ENCODE results near the gene RUBCNL.

RUBCNL gene

GRCh38 chr13:46372071-46372470 lies 15.0 kb downstream of the RUBCNL start:
- H3K36me3 ChIP-seq (ENCODE audit: control insufficient read depth, low read length), result peaks cover 97% of the 10 kb centered on the region
- peaks cover 18% of the 10 kb centered on the region for H3F3A ChIP-seq (ENCODE audit: control insufficient read depth, insufficient read depth)
- peak overlapping the region; percentile 95 for H3K27ac ChIP-seq (ENCODE audit: low read depth, low read length)
- H3K4me1 ChIP-seq (ENCODE audit: control insufficient read depth, low read length), result peaks cover 82% of the 10 kb centered on the region
- H3K4me3 ChIP-seq (ENCODE audit: low read length), result peak overlapping the region; percentile 46
- no peaks in the 10 kb centered on the region for H3K9me3 ChIP-seq (ENCODE audit: control insufficient read depth, insufficient read depth, low read length)
- H3K79me2 ChIP-seq (ENCODE audit: control insufficient read depth, low read length), result peaks cover 95% of the 10 kb centered on the region
- no peaks in the 10 kb centered on the region for H3K9me2 ChIP-seq (replicated peaks; ENCODE audit: control insufficient read depth, low read length)
- H3K4me2 ChIP-seq (ENCODE audit: low read length), result peak overlapping the region; percentile 82
- H4K20me1 ChIP-seq (ENCODE audit: control insufficient read depth, insufficient read depth, low read depth, low read length), result no peaks in the 10 kb centered on the region
- TF ChIP-seq CTCF (IDR thresholded peaks at IDR 0.05; ENCODE audit: low read depth, low read length, poor library complexity, severe bottlenecking) (no peak), EZH2phosphoT487 (IDR thresholded peaks at IDR 0.05; ENCODE audit: borderline replicate concordance, low read length) (no peak)
- no peaks in the 10 kb centered on the region for H3K27me3 ChIP-seq (ENCODE audit: control insufficient read depth, low read length)

GRCh38 chr13:46369506-46370277 lies 17.4 kb downstream of the RUBCNL start:
- Histone ChIP-seq H3K4me3 (ENCODE audit: low read length) (peak overlapping the region; percentile 46), H3K9me2 (replicated peaks; ENCODE audit: control insufficient read depth, low read length) (no peaks in the 10 kb centered on the region), H3K9me3 (ENCODE audit: control insufficient read depth, insufficient read depth, low read length) (no peaks in the 10 kb centered on the region), H3K36me3 (ENCODE audit: control insufficient read depth, low read length) (peaks cover 100% of the 10 kb centered on the region), H3K27me3 (ENCODE audit: control insufficient read depth, low read length) (no peaks in the 10 kb centered on the region), H3K27ac (ENCODE audit: low read depth, low read length) (peak overlapping the region; percentile 55), H3K79me2 (ENCODE audit: control insufficient read depth, low read length) (peaks cover 83% of the 10 kb centered on the region), H3K4me1 (ENCODE audit: control insufficient read depth, low read length) (peaks cover 58% of the 10 kb centered on the region), H3K4me2 (ENCODE audit: low read length) (peak overlapping the region; percentile 82), H3F3A (ENCODE audit: control insufficient read depth, insufficient read depth) (no peaks in the 10 kb centered on the region; the same call in 1 of the 2 replicates), H4K20me1 (ENCODE audit: control insufficient read depth, insufficient read depth, low read depth, low read length) (no peaks in the 10 kb centered on the region)
- TF ChIP-seq EZH2phosphoT487 (IDR thresholded peaks at IDR 0.05; ENCODE audit: borderline replicate concordance, low read length), result no peak
- no peak for TF ChIP-seq CTCF (IDR thresholded peaks at IDR 0.05; ENCODE audit: low read depth, low read length, poor library complexity, severe bottlenecking)

GRCh38 chr13:46367617-46368327 lies 19.3 kb downstream of the RUBCNL start:
- no peak for TF ChIP-seq CTCF (IDR thresholded peaks at IDR 0.05; ENCODE audit: low read depth, low read length, poor library complexity, severe bottlenecking)
- TF ChIP-seq EZH2phosphoT487 (IDR thresholded peaks at IDR 0.05; ENCODE audit: borderline replicate concordance, low read length), result no peak
- peaks cover 39% of the 10 kb centered on the region for H3K4me1 ChIP-seq (ENCODE audit: control insufficient read depth, low read length)
- H3K4me3 ChIP-seq (ENCODE audit: low read length), result no peak overlapping the region
- no peaks in the 10 kb centered on the region for H3K9me3 ChIP-seq (ENCODE audit: control insufficient read depth, insufficient read depth, low read length)
- H3K27ac ChIP-seq (ENCODE audit: low read depth, low read length), result no peak overlapping the region
- no peaks in the 10 kb centered on the region; the same call in 1 of the 2 replicates for H3F3A ChIP-seq (ENCODE audit: control insufficient read depth, insufficient read depth)
- no peak overlapping the region for H3K4me2 ChIP-seq (ENCODE audit: low read length)
- H3K27me3 ChIP-seq (ENCODE audit: control insufficient read depth, low read length), result no peaks in the 10 kb centered on the region
- peaks cover 64% of the 10 kb centered on the region for H3K79me2 ChIP-seq (ENCODE audit: control insufficient read depth, low read length)
- H3K9me2 ChIP-seq (replicated peaks; ENCODE audit: control insufficient read depth, low read length), result no peaks in the 10 kb centered on the region
- H4K20me1 ChIP-seq (ENCODE audit: control insufficient read depth, insufficient read depth, low read depth, low read length), result no peaks in the 10 kb centered on the region
- peaks cover 97% of the 10 kb centered on the region for H3K36me3 ChIP-seq (ENCODE audit: control insufficient read depth, low read length)
